ENCODE data around the gene UTP11. TPM values are rescaled to one million over a fixed set of nuclear protein-coding genes. Genes with fewer than 3 reads are reported as not detected.

UTP11 gene
- total RNA-seq, 6 experiments from 2014 or later = 6.8 to 33.1 (median 12.8) TPM

- Histone ChIP-seq H3K9me3 (no peaks in the 10 kb centered on the region), H3K4me3 (peak within 1 kb of the TSS; percentile 41 to 60 (median 50)), H3K27ac (peak within 1 kb of the TSS; percentile 39 to 72 (median 57)), H3K36me3 (no peaks in the 10 kb centered on the region), H3K4me1 (no peaks in the 10 kb centered on the region), H3K27me3 (no peaks in the 10 kb centered on the region)
- intact Hi-C loops (cut with DNase I) = no loop called here
- ATAC-seq = peak; percentile 57 to 80 (median 78)
- DNase-seq = peak; percentile 61 to 77 (median 72)
- WGBS (ENCODE audit: insufficient coverage, low coverage, low lambda C conversion rate, missing lambda C conversion rate) = 7% methylated on average over 7 of the region's 83 CpGs
- TF ChIP-seq POLR2A (IDR thresholded peaks at IDR 0.05) (peak; percentile 70), CTCF (IDR thresholded peaks at IDR 0.05) (no peak)
Observed at GRCh38 chr1:38005195-38006007, 7.1 kb upstream of the UTP11 start, which contains the start of gene FHL3. TSS of gene FHL3 (minus strand) at chr1:38005514. CDS start at chr1:37999412, 6,102 bp downstream.

- 47% methylated on average over 5 of the region's 12 CpGs for WGBS (ENCODE audit: insufficient coverage, low coverage, low lambda C conversion rate, missing lambda C conversion rate)
- H3K36me3 ChIP-seq = no peaks in the 10 kb centered on the region
- no peak for TF ChIP-seq CTCF (IDR thresholded peaks at IDR 0.05)
- TF ChIP-seq POLR2A (IDR thresholded peaks at IDR 0.05) = no peak
- H3K27me3 ChIP-seq = no peaks in the 10 kb centered on the region
- no peak overlapping the region for H3K4me3 ChIP-seq
- peak overlapping the region in 1 of 3 donors; percentile 28 for H3K27ac ChIP-seq
- no peaks in the 10 kb centered on the region for H3K4me1 ChIP-seq
- ATAC-seq = peak in 1 of 4 donors; percentile 6
- no peaks in the 10 kb centered on the region for H3K9me3 ChIP-seq
- intact Hi-C loops (cut with DNase I) = no loop called here
- no peak for DNase-seq
Observed at GRCh38 chr1:38006008-38006828, 6.3 kb upstream of the UTP11 start.

- Histone ChIP-seq H3K4me3 (no peak overlapping the region), H3K36me3 (no peaks in the 10 kb centered on the region), H3K27ac (no peak overlapping the region), H3K27me3 (no peaks in the 10 kb centered on the region), H3K9me3 (no peaks in the 10 kb centered on the region), H3K4me1 (peaks cover 0 to 12% (median 8%) of the 10 kb centered on the region in 4 donors)
- no peak for ATAC-seq
- intact Hi-C loops (cut with DNase I) = no loop called here
- 97% methylated on average over 3 of the region's 8 CpGs for WGBS (ENCODE audit: insufficient coverage, low coverage, low lambda C conversion rate, missing lambda C conversion rate)
- DNase-seq = no peak
- TF ChIP-seq CTCF (IDR thresholded peaks at IDR 0.05) = no peak
- no peak for TF ChIP-seq POLR2A (IDR thresholded peaks at IDR 0.05)
Observed at GRCh38 chr1:38009088-38009840, 3.3 kb upstream of the UTP11 start.

GRCh38 chr1:38009841-38010180 is 2.7 kb upstream of the UTP11 start:
- 93% methylated on average over 3 of the region's 6 CpGs for WGBS (ENCODE audit: insufficient coverage, low coverage, low lambda C conversion rate, missing lambda C conversion rate)
- no peak overlapping the region for H3K27ac ChIP-seq

More at GRCh38 chr1:38009841-38010180, 2.7 kb upstream of the UTP11 start:
- intact Hi-C loops (cut with DNase I) = no loop called here
- Histone ChIP-seq H3K4me3 (no peak overlapping the region), H3K36me3 (no peaks in the 10 kb centered on the region), H3K27me3 (no peaks in the 10 kb centered on the region), H3K9me3 (no peaks in the 10 kb centered on the region), H3K4me1 (peaks cover 0 to 15% (median 8%) of the 10 kb centered on the region in 4 donors)
- TF ChIP-seq CTCF (IDR thresholded peaks at IDR 0.05) (no peak), POLR2A (IDR thresholded peaks at IDR 0.05) (no peak)
- ATAC-seq (no peak), DNase-seq (no peak)
